Muscle of back (tissue), 11 donors: ENCODE measurements around the gene MANBA. TPM values are rescaled to one million over a fixed set of nuclear protein-coding genes. Genes with fewer than 3 reads are reported as not detected.
A peak's percentile ranks its signal among the peaks of the same experiment; 100 is the strongest.

Experiments
- DNase-seq, 3 donors: peaks; one replicate each; pipeline versions ENCODE4 v3.0.0 to v3.0.0-alpha.2; 2013
- polyA plus RNA-seq, 10 donors: library from polyadenylated mRNA; unstranded; fragments of 120-200 nt; gene quantifications; one replicate each; pipeline ENCODE4 v1.2.1, GENCODE V29; 2013; ENCODE audit not compliant: insufficient read length in 10 of 10

MANBA gene
- polyA plus RNA-seq, 10 donors = 9.7 to 13.0 (median 10.9) TPM

GRCh38 chr4:102683881-102684609, 76.7 kb downstream of the MANBA start:
- no peak for DNase-seq

- DNase-seq = no peak
Observed at GRCh38 chr4:102678695-102679335, 82.0 kb downstream of the MANBA start.

- DNase-seq = no peak
Observed at GRCh38 chr4:102678107-102678506, 82.7 kb downstream of the MANBA start.

- DNase-seq = no peak
Observed at GRCh38 chr4:102675141-102675540, 85.6 kb downstream of the MANBA start.

- DNase-seq = no peak
Observed at GRCh38 chr4:102667001-102667400, 93.8 kb downstream of the MANBA start.

- DNase-seq = no peak
Observed at GRCh38 chr4:102665527-102665926, 95.2 kb downstream of the MANBA start.

- DNase-seq = no peak
Observed at GRCh38 chr4:102663073-102663472, 97.7 kb downstream of the MANBA start.

- DNase-seq = no peak
Observed at GRCh38 chr4:102657206-102657605, 103.6 kb downstream of the MANBA start.

GRCh38 chr4:102647117-102647516, 113.7 kb downstream of the MANBA start:
- DNase-seq = no peak

- peak; percentile 36 to 71 (median 59) for DNase-seq
Observed at GRCh38 chr4:102642631-102643298, 118.0 kb downstream of the MANBA start.

- no peak for DNase-seq
Observed at GRCh38 chr4:102641793-102642192, 119.0 kb downstream of the MANBA start.

GRCh38 chr4:102640669-102641068, 120.1 kb downstream of the MANBA start:
- DNase-seq = peak in 1 of 3 donors; percentile 11

GRCh38 chr4:102639598-102639997, 121.2 kb downstream of the MANBA start:
- DNase-seq = no peak

- DNase-seq = no peak
Observed at GRCh38 chr4:102638621-102639020, 122.1 kb downstream of the MANBA start.

GRCh38 chr4:102637391-102637790, 123.4 kb downstream of the MANBA start:
- DNase-seq = no peak

- DNase-seq = no peak
Observed at GRCh38 chr4:102633100-102633499, 127.7 kb downstream of the MANBA start.

- no peak for DNase-seq
Observed at GRCh38 chr4:102632241-102633065, 128.3 kb downstream of the MANBA start.

GRCh38 chr4:102631616-102632015, 129.2 kb downstream of the MANBA start:
- DNase-seq = no peak

- DNase-seq = no peak
Observed at GRCh38 chr4:102629673-102630072, 131.1 kb downstream of the MANBA start.

- peak in 1 of 3 donors; percentile 59 for DNase-seq
Observed at GRCh38 chr4:102627831-102628523, 132.8 kb downstream of the MANBA start.

- DNase-seq = peak in 1 of 3 donors; percentile 33
Observed at GRCh38 chr4:102625232-102625930, 135.4 kb downstream of the MANBA start.
